ENCODE measurements around the gene ABCC1.
"Not testable (repeated sequence)": the region's sequence is repeated elsewhere in the genome, so short reads cannot be mapped to it uniquely, and the experiment has no call there.

ABCC1 gene

DNA sequence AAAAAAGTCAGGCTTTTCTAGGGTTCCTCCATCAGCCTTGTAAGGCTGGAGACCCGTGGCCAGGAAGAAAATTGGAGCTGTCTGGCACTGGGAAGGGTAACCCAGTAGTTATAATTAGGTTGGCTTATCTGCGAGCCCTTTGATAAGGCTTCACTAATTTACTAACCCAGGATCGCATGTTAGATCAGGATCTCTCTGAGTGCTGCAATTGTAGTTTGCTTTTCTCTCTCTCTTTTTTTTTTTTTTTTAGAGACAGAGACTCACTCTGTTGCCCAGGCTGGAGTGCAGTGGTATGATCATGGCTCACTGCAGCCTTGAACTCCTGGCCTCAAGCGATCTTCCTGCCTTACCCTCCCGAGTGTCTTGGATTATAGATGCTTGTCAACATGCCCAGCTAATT is 17.0 kb downstream of the ABCC1 start:
- no peak for DNase-seq (ENCODE audit: low read depth in 3 of 3, low spot score in 1 of 3)

DNA sequence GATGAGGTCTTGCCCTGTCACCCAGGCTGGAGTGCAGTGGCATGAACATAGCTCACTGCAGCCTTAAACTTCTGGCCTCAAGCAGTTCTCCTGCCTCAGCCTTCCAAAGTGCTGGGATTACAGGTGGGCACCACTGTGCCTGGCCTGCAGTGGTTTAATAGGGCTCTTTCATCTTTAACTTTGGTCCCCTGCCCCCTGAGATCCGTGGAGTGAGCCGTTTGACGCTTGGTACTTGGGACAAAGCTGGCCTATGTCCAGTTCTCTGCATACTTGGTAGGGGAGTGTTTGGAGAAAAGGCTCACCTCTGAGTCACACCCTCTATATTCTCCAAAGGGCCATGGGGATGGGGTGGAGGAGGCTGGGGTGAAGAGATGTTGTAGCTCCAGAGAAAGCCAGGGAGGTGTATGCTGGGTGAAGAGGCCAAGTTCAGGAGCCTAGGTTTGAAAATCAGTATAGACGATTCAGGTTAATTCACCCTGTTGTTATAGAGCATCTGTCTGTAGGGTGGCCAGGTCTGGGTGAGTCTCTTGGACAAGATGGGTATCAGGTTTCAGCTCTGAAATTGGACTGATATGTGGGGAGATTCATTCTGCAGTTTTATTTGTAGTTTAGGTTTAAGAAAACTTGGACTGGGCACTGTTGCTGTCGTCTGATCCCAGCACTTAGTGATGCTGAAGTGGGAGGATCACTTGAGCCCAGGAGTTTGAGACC is 17.6 kb downstream of the ABCC1 start:
- no peak for DNase-seq (ENCODE audit: low read depth in 3 of 3, low spot score in 1 of 3)

DNA sequence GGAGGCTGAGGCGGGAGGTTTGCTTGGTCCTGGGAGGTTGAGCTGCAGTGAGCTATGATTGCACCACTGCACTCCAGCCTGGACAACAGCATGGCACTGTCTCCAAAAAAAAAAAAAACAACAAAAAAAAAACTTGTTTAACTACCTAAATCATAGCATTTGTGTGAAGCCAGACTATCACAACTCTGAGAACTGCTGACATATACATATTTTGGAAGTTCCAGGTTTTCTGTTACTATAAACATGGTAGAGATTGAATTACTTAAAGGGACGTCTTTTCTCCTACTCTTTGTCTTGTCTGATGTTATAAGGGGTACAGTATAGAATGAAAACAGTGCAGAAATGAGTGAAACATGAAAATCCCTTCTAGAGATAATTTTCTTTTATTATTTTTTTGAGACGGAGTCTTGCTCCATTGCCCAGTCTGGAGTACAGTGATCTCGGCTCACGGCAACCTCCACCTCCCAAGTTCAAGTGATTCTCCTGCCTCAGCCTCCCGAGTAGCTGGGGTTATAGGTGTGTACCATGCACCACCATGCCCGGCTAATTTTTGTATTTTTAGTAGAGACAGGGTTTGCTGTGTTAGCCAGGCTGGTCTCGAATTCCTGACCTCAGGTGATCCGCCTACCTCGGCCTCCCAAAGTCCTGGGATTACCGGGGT is 18.4 kb downstream of the ABCC1 start:
- DNase-seq (ENCODE audit: low read depth in 3 of 3, low spot score in 1 of 3) = no peak

DNA sequence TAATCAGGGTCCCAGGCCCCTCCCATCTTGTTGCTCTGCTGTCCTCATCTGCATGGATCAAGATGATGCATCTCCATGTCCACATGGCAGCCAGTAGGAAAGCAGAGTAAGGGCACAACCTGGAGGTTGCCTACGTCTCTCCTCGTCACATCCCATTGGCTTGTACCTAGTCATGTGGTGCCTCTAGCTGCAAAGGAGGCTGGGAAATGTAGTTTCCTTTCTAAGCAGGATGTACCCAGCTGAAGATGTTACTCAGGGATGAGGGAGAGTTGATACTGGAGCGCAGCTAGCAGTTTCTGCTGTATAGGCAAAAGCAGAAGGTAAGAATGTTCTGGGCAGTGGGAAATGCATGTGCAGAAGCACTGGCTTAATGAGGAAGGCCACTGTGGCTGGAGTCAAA is 20.8 kb downstream of the ABCC1 start:
- no peak for DNase-seq (ENCODE audit: low read depth in 3 of 3, low spot score in 1 of 3)

DNA sequence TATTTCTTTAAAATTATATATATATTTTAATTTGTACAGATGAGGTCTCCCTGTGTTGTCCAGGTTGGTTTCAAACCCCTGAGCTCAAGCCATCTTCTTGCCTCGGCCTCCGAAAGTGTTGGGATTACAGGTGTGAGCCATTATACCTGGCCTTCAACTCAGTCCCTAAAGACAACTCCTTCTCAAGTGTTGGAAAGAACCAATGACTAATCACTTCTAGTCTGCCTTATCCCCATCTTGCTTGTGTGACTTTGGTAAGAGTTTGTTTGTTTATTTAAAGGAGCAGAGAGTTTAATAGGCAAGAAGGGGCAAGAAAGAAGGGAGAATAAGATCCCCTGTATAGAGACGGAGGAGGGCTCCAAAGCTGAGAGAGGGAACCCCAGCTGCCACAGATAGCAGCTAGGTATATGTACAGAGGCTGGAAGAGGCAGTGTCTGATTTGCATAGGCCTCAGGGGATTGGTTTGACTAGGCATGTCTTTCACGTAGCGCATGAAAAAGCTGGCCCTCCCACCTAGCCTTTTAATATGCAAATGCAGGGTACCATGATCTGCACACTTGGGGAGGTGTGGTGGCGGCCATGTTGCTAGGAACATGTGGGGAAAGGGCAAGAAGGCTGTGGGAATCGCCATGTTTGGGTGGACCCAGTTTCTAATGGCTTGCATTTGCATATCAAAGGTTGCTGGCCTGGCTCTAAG is 21.5 kb downstream of the ABCC1 start:
- no peak for DNase-seq (ENCODE audit: low read depth in 3 of 3, low spot score in 1 of 3)

DNA sequence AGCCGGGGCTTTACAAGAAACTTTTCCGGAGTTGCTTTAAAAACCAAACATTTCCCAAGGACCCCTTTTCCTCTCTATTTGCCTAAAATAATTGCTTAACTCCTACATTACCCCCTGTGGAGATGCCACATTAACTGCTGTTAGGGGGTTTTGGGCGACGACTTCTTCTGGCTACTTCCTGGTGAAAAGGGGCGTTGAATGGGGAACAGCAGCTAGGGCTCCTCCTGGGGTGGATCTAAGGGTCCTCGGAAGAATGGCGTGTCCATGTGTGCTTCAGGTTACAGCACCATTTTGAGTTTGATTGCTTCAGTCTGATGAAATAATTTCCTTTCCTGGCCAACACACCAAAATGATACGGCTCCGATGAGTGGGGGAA is 22.0 kb downstream of the ABCC1 start:
- DNase-seq (ENCODE audit: low read depth in 3 of 3, low spot score in 1 of 3) = no peak

DNA sequence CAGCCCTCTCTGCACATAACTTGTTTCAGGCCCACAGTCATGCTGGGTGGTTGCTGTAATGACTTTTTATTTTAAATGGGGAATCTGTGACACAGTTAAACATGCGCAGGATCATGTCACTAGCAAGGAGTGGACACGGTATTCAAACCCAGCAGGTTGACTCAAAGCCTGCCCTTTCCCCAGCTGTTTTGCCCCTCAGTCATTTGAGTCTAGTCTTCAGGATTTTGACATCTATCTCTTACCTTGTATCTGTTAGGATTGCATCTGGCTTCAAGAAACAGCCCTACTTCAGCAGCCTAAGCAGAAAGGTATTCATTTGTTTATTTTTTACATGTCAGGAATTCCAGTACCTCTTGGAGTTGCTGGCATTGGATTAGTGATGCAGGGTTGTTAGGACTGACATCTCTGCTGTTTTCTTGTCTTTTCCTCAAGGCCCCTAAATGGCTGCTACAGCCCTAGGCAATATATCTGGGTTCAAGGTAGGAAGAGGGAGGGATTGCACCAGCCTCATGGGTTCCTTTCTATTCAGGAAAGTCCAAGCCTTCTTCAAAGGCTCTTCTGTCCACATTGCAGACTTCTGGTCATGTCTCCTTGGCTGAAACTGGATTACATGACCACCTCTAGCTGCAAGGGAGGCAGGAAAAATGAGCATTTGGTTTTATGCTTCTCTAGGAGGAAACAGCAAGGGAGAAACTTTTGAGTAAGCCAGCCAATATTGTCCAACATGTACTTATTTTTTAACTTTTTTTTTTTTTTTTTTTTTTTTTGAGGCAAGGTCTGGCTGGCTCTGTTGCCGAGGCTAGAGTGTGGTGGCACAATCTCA is 22.8 kb downstream of the ABCC1 start:
- DNase-seq (ENCODE audit: low read depth in 3 of 3, low spot score in 1 of 3) = no peak

DNA sequence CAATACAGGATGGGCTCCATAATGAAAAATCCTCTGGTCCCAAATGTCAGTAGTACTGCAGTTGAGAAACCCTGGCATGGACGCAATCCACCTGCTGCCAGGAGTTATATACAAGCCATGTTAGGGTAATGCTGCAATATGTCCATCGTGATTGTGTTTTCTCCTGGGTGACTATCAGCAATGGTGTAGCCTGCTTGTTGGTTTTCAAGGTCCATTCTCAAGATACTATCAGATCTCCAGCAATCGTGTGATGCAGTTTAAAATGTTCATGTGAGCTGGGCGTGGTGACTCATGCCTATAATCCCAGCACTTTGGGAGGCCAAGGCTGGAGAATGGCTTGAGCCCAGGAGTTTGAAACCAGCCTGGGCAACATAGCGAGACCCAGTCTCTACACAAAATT is 24.0 kb downstream of the ABCC1 start:
- DNase-seq (ENCODE audit: low read depth in 3 of 3, low spot score in 1 of 3) = no peak

DNA sequence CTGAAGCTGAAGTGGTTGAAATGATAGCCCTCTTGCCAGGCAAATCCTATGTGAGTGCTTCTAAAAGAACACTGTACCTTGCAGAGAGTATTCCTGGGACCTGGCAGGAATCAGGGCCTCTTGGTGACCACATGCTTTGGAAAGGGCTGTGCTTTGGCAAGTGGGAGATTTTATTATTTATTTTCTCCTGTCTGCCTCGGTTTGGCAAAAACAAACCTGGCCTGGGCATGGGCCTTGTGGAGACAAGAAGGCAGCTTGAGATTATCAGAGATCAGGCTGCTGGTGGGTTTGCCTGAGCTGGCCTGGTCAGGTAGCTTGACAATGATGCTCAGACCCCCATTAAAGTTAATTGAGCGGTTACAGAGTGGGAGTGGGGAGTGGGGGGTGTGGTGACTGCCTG is 24.6 kb downstream of the ABCC1 start:
- DNase-seq (ENCODE audit: low read depth in 3 of 3, low spot score in 1 of 3) = no peak

DNA sequence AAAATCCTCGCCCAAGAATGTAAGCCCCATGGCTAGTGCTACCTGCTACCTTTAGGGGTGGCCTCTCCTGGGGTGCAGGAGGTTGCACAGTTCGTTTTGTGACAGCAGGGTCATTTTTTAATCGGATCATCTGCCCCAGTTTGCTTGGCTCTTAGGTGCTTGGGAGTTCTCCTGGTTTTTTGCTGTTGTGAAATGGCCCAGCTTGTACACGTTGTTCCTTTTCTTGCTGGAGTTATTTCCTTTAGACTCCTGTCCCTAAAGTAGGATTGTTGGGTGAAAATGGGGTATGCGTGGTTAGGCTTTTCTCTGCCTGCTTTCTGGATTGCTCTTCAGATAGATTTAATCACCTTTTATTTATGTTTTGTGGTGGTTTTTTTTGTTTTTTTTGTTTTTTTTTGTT is 25.8 kb downstream of the ABCC1 start:
- no peak for DNase-seq (ENCODE audit: low read depth in 3 of 3, low spot score in 1 of 3)

DNA sequence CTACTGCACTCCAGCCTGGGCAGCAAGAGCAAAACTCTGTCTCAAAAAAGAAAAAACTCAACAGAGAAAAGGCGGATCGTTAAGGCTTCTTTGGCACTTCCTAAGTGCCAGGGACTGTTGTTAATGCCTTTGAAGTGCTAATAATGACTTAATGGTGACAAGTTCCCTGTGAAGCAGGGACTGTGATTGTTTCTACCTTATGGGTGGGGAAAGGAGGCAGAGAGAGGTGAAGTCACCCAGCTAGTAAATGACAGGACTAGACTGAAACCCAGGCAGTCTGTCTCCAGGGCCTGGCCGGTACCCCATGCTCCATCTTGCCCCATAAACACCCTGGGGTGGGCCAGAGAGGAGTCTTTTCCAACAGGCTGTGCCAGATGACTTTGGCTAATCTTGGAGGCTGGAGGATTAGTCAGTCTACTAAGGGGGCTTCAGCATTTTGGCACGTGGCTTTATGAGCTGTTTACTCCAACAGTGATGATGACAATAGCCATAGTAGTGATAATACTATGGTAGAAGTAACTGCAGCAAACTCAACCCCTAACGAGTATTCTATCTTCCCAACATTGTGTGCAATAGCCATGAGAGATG is 26.9 kb downstream of the ABCC1 start:
- no peak for DNase-seq (ENCODE audit: low read depth in 3 of 3, low spot score in 1 of 3)

DNA sequence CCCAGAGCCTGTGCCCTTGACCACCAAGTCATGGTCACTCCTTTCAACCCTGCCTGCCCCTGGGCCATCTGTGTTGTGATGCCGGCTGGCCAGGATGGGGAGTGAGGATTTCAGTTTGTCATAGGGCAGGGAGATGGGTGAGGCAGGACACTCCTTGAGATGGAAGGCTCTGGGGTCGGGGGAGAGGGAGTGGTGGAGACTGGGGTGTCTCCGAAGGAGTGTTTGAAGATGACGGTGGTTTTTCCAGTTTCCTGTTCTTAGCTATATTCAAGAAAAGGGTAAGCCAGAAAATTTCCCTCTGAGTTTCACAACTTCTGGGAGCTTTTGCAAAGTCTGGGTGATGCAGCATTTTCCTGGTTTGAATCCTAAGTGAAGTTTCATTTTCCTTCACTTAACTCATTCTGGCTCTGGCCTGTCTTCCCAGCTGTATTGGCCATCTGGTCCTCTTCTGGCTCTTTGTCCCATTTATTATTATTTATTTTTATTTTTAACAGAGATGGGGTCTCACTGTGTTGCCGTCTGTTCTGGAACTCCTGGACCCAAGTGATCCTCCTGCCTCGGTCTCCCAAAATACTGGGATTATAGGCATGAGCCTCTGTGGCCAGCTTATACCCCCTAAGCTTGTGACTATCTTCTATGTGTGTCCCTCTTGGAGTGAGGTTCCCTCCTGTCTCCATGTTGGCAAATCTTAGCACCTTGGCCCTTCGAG is 27.7 kb downstream of the ABCC1 start:
- no peak for DNase-seq (ENCODE audit: low read depth in 3 of 3, low spot score in 1 of 3)

DNA sequence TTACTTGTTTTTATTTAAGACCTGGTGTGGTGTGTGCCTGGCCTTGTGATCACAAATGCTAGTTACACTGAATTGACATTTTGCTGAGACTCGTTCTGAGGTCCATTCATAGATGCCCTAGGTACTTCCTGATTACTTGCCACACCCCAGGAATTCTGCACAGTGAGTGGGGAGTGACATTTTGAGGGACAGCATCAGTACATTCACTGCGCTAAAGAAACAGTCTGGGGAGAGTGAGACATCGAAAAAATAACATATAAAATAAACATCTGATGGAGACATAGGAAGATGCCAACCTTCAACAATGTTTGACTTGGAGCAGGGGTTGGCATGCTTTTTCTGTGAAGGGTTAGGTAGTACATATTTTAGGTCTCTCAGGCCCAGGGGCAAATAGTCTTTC is 30.4 kb downstream of the ABCC1 start:
- no peak for DNase-seq (ENCODE audit: low read depth in 3 of 3, low spot score in 1 of 3)

DNA sequence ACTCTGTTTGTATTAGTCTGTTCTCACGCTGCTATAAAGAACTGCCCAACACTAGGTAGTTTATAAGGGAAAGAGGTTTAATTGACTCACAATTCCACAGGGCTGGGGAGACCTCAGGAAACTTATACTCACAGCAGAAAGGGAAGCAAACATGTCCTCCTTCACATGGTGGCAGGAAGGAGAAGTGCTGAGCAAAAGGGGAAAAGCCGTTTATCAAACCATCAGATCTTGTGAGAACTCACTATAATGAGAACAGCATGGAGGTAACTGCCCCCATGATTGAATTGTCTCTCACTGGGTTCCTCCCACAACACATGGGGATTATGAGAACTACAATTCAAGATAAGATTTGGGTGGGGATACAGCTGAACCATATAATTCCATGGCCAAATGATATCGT is 30.9 kb downstream of the ABCC1 start:
- no peak for DNase-seq (ENCODE audit: low read depth in 3 of 3, low spot score in 1 of 3)

DNA sequence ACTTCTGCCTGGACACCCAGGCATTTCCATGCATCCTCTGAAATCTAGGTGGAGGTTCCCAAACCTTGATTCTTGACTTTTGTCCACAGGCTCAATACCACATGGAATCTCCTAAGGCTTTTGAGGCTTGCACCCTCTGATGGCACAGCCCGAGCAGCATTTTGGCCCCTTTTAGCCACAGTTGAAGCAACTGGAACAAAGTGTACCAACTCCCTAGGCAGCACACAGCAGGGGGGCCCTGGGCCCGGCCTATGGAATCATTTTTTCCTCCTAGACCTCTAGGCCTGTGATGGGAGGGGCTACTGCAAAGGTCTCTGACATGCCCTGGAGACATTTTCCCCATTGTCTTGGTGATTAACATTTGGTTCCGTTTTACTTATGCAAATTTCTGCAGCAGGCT is 32.0 kb downstream of the ABCC1 start:
- DNase-seq (ENCODE audit: low read depth in 3 of 3, low spot score in 1 of 3) = no peak

DNA sequence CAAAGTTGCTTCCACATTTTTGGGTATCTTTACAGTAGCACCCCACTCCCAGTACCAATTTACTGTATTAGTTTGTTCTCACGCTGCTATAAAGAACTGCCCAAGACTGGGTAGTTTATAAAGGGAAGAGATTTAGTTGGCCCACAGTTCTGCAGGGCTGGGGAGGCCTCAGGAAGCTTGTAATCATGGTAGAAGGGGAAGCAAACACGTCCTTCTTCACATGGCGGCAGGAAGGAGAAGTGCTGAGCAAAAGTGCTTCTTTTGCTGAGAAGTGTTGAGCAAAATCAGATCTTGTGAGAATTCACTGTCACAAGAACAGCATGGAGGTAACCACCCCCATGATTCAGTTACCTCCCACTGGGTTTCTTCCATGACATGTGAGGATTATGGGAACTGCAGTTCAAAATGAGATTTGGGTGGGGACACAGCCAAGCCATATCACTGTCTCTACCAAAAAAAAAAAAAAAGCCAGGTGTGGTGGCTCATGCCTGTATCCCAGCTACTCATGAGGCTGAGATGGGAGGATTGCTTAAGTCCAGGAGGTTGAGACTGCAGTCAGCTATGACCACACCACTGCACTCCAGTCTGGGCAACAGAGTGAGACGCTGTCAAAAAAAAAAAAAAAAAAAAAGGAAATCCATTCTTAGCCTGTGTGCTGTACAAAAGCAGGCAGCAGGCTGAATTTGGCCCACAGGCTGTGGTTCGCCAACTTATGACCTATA is 32.9 kb downstream of the ABCC1 start:
- not testable (repeated sequence) for DNase-seq (ENCODE audit: low read depth in 3 of 3, low spot score in 1 of 3)

DNA sequence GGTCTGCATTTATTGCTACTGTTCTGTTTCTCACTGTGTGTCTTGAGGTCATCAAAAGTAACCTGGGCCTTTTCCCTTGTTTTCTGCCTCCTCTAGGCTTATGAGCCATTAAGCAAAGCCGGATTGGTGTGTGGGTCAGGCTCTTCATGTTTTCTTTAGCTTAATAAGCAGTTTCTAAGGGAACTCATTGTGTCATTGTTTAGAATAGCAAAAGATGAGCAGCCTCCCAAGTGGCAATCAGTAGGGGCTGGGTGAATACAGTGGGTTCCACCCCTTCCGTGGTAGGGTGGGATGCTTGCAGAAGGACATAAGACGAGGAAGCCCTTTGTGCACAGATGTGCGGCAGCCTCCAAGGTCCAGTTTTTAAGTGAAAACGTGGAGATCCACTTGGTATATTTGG is 34.5 kb downstream of the ABCC1 start:
- no peak for DNase-seq (ENCODE audit: low read depth in 3 of 3, low spot score in 1 of 3)

DNA sequence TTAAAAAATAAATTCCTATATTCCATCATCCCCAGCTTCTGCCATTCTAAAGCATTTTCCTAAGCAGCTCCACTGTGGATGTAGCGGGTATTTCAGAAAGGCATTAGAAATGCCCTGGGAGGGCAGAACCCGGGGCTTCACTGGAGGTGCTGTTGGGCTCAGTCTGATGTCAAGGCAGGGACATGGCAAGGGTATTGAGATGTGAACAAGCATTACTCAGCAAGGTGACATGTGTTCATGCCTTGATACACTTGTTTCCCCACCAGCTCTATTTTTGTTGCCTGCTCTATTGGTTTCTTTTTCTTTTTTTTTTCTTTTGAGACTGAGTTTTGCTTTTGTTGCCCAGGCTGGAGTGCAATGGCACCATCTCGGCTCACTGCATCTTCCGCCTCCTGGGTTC is 35.7 kb downstream of the ABCC1 start:
- DNase-seq (ENCODE audit: low read depth in 3 of 3, low spot score in 1 of 3) = no peak

DNA sequence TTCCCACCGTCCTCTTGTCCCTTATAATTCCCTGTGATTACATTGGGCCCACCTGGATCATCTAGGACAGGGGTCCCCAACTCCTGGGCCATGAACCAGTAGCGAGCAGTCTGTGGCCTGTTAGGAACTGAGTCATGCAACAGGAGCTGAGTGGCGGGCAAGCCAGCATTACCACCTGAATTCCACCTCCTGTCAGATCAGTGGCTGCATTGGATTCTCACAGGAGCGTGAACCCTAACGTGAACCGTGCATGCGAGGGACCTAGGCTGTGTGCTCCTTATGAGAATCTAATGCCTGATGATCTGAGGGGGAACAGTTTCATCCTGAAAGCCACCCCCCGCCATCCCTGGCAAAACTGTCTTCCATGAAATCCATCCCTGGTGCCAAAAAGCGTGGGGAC is 36.8 kb downstream of the ABCC1 start:
- DNase-seq (ENCODE audit: low read depth in 3 of 3, low spot score in 1 of 3) = no peak

Data from stimulated activated CD4-positive, alpha-beta T cell treated with anti-CD3 and anti-CD28 coated beads, TNF-alpha, amount 100 ng/mL, for 1 hour (primary cell).